Measurements from ENCODE around the gene MTRFR.

The MTRFR gene

DNA sequence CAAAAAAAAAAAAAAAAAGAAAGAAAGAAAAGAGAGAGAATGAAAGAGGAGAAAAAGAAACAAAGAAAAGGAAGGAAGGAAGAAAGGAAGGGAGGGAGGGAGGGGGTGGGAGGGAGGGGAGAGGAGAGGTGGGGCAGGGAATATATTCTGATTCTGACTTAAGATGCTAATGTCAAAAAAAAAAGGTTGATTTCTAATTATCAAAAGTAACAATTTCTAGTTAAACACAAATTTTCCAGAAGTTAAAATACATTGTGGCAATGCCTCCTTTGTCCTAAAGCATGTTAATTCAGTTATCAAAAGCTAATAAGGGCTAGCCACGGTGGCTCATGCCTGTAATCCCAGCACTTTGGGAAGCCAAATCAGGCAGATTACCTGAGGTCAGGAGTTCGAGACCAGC is 7.8 kb upstream of the MTRFR start:
- TF ChIP-seq, protein P1, sequence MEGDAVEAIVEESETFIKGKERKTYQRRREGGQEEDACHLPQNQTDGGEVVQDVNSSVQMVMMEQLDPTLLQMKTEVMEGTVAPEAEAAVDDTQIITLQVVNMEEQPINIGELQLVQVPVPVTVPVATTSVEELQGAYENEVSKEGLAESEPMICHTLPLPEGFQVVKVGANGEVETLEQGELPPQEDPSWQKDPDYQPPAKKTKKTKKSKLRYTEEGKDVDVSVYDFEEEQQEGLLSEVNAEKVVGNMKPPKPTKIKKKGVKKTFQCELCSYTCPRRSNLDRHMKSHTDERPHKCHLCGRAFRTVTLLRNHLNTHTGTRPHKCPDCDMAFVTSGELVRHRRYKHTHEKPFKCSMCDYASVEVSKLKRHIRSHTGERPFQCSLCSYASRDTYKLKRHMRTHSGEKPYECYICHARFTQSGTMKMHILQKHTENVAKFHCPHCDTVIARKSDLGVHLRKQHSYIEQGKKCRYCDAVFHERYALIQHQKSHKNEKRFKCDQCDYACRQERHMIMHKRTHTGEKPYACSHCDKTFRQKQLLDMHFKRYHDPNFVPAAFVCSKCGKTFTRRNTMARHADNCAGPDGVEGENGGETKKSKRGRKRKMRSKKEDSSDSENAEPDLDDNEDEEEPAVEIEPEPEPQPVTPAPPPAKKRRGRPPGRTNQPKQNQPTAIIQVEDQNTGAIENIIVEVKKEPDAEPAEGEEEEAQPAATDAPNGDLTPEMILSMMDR (IDR thresholded peaks at IDR 0.05; ENCODE audit: control extremely low read depth, extremely low read depth, low read depth, missing control alignments): no peak
- DNase-seq (ENCODE audit: extremely low spot score): no peak
- ChIA-PET POLR2A (no interaction called here), CTCF (interaction anchor here (1.1 to 4.3 kb wide), 4 partner anchors 7 to 64 kb away, joined by 3 to 30 read pairs (median 10); partner anchors contain the start of genes MPHOSPH9 and MTRFR)

DNA sequence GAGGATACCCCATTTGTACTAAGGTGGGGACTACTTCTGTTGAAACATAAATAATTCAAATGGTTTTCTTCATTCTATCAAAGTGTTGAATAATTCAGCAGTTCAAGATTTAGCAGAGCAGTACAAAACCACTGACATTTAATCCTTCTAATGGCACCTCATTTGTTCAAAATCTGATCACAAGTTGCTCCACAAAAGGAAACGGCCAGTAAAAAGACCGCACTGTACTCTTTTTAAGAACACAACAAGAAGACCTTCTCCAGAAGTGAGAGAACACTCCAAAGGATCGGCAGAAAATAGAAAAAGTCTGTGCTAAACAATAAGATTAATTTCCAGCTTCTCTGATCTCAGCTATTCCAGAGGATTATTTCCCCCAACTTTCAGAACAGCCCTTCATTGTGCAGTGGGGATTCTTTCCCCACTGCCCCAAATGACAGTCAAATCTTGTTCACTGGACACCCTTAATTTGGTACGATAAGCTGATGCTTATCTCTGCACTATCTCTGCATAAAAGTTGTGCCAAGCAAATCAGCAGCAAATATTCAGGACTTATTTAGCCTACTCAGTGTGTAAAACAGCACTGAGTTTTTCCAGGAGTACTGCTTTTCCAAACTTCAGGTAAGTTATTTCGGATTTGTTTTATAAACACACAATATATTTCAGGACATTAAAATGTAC is 5.5 kb upstream of the MTRFR start:
- ChIA-PET POLR2A (interaction anchor here (0.6 kb wide), 1 partner anchor 599 kb away, joined by 5 read pairs; no protein-coding TSS in a partner anchor), CTCF (interaction anchor here (1.3 to 4.3 kb wide), 2 partner anchors 10 to 434 kb away, joined by 3 to 30 read pairs; no protein-coding TSS in a partner anchor)
- DNase-seq (ENCODE audit: extremely low spot score): no peak
- TF ChIP-seq, protein P1 (IDR thresholded peaks at IDR 0.05; ENCODE audit: control extremely low read depth, extremely low read depth, low read depth, missing control alignments): no peak

DNA sequence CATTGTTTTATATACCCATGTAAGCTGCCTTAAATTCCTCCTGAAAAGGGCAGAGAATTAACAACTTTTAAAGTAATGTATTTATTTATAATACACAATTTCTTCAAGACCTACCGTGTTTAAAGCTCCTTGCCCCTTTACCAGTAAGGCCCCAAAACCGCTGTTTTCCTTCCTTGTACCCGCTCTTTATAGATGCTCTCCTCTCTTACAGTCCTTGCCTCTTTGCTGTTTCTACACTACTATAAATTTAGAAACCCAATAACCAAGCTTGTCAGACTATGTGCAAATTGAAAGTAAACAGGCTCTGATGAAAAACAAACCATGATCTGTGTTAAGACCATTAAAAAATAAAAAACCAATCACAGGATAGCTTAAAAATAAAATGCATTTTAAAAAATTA is 4.2 kb upstream of the MTRFR start:
- no peak for DNase-seq (ENCODE audit: extremely low spot score)
- ChIA-PET POLR2A (no interaction called here), CTCF (interaction anchor here (1.0 to 4.3 kb wide), 3 partner anchors 9 to 435 kb away, joined by 3 to 30 read pairs (median 4); no protein-coding TSS in a partner anchor)
- TF ChIP-seq, protein P1 (IDR thresholded peaks at IDR 0.05; ENCODE audit: control extremely low read depth, extremely low read depth, low read depth, missing control alignments): no peak

DNA sequence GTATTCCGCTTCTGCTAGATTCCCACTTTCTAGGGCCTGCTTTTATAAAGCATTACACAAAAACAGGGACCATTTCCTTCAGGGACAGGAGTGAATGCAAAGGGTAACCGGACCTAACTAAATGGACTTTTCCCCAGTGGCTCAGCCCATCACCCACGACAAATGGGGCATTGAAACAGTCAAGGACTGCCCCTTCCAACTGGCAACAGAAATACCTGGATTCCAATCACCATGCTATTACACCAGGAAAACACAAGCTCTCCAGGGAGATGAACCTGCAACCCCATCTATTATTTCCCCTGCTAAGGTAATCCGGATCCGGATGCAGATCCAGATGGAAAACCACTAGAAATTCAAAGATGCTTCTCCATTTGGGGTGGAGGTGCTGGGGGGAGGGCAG is 1.3 kb upstream of the MTRFR start:
- no peak for DNase-seq (ENCODE audit: extremely low spot score)
- POLR2A ChIA-PET: interaction anchor here (0.5 to 2.3 kb wide), 8 partner anchors 8 to 1633 kb away, joined by 3 to 41 read pairs (median 6); no protein-coding TSS in a partner anchor
- CTCF ChIA-PET: interaction anchor here (1.0 to 2.7 kb wide), 8 partner anchors 8 to 438 kb away, joined by 3 to 18 read pairs (median 4); no protein-coding TSS in a partner anchor
- TF ChIP-seq, protein P1 (IDR thresholded peaks at IDR 0.05; ENCODE audit: control extremely low read depth, extremely low read depth, low read depth, missing control alignments): no peak

DNA sequence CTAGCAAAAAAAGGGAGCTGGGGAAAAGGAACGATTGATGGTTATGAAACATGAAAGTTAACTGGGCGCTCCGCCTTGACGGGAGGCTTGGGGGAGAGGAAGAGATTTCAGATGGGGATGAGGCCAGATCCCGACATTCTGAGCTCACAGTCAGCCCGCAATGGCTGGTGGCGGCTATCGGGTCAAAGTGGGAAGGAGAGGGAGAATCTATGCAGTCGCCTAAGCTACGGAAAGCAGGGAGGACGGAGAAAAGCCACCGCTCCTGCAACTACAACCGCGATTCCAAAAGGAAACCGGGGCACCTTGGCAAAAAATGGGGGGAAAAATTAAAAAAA is 797 bp upstream of the MTRFR start:
- TF ChIP-seq, protein P1 (IDR thresholded peaks at IDR 0.05; ENCODE audit: control extremely low read depth, extremely low read depth, low read depth, missing control alignments): no peak
- POLR2A ChIA-PET: interaction anchor here (0.5 to 2.3 kb wide), 28 partner anchors 9 to 1609 kb away, joined by 3 to 41 read pairs (median 4); partner anchors contain the start of genes ATP6V0A2, OGFOD2, SBNO1 and ZCCHC8
- CTCF ChIA-PET: interaction anchor here (0.8 to 2.7 kb wide), 11 partner anchors 9 to 438 kb away, joined by 3 to 18 read pairs (median 4); partner anchors contain the start of gene ARL6IP4
- no peak for DNase-seq (ENCODE audit: extremely low spot score)

DNA sequence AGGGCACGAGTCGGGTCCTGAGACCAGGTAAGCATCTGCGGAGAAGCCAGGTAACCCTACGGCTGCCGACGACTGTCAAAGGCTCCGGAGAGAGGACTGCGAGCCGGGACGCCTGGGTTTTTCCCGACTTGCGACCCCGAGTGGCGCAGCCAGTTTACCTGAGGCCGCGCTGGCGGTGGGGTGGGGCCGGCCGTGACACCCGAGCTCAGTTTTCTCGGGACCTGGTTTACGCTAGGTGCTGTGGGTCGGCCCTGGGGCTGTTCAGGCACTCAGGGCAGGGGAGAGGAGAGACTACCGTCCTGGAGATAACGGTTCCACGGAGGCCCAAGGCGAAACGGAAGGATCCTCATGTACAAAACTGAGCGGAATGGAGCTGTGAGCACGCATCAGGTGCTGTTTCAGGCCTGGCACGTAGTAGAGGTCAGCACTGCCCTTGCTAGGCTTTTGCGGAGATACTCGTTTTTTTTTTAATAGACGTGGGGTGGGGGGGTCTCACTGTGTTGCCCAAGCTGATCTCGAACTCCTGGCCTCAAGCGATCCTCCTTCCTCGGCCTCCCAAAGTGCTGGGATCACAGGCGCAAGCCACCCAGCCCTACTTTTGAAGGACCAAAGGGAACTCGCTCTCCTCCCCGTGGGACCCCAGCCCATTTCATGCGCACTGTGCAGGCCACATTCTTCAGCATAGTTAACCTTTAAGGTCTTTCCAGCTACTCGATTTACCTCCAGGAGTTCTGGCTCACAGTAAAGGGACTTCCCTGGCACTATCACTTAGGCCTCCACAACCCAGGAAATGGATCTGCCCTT is 471 bp downstream of the MTRFR start:
- POLR2A ChIA-PET: interaction anchor here (0.6 to 2.3 kb wide), 29 partner anchors 9 to 1882 kb away, joined by 3 to 41 read pairs (median 5); partner anchors contain the start of genes KMT5A, OGFOD2, SBNO1 and ZCCHC8
- TF ChIP-seq, protein P1 (IDR thresholded peaks at IDR 0.05; ENCODE audit: control extremely low read depth, extremely low read depth, low read depth, missing control alignments): no peak
- CTCF ChIA-PET: interaction anchor here (0.8 to 2.7 kb wide), 7 partner anchors 10 to 374 kb away, joined by 3 to 18 read pairs (median 4); partner anchors contain the start of gene ARL6IP4
- DNase-seq (ENCODE audit: extremely low spot score): no peak

All from GM10248 (cell line).